PC-3 (cell line): ENCODE results near the gene EFEMP1. TPM values are rescaled to one million over a fixed set of nuclear protein-coding genes. Genes with fewer than 3 reads are reported as not detected.
"Not testable (repeated sequence)": the region's sequence is repeated elsewhere in the genome, so short reads cannot be mapped to it uniquely, and the experiment has no call there.

ENCODE experiments used
- ATAC-seq: fragments of 200-7000 bp; cut with Tn5 transposase; 2 replicates; pipeline ENCODE4 v1.9.1; 2020; ENCODE audit warnings: mild to moderate bottlenecking, moderate library complexity
- BruUV-seq: library from RNA; stranded (reverse); fragments of 400-500 nt; replicated peaks from 2 replicates; lab custom pipeline; 2021; lab: Mats Ljungman, UMichigan
- CTCF ChIA-PET: fragments of 300-600 bp; sonication (Branson Sonifier 250); formaldehyde crosslinking; loops from one replicate; lab custom pipeline; 2022; ENCODE audit warnings: antibody characterized with exemption; lab: Charles Lee
- POLR2A ChIA-PET: fragments of 300-600 bp; sonication (Branson Sonifier 250); formaldehyde crosslinking; loops from one replicate; lab custom pipeline; 2022; ENCODE audit warnings: antibody characterized with exemption; ENCODE audit not compliant: unreplicated experiment; lab: Charles Lee
- DNase-seq: peaks from one replicate; pipeline ENCODE4 v3.0.0-alpha.2; 2015
- H2AFZ ChIP-seq: fragments of 300-600 bp; sonication (generic); 2 replicates; pipeline ENCODE4 v1.6.0; 2016; ENCODE audit warnings: antibody characterized with exemption, low read length
- H3F3A ChIP-seq: fragments of 300-600 bp; sonication (generic); one replicate; pipeline ENCODE4 v1.6.0; 2017; ENCODE audit warnings: antibody characterized with exemption, low read length, control low read depth, mild to moderate bottlenecking; ENCODE audit not compliant: unreplicated experiment
- H3K27ac ChIP-seq: fragments of 300-600 bp; sonication (generic); 2 replicates; pipeline ENCODE4 v1.5.1; 2016; ENCODE audit warnings: mild to moderate bottlenecking, low read length
- H3K27me3 ChIP-seq: fragments of 300-600 bp; sonication (generic); 2 replicates; pipeline ENCODE4 v1.6.1; 2016; ENCODE audit warnings: low read length, mixed read lengths
- H3K36me3 ChIP-seq: fragments of 300-600 bp; sonication (generic); 2 replicates; pipeline ENCODE4 v1.6.1; 2016; ENCODE audit warnings: low read depth, mixed run types, low read length, mixed read lengths
- H3K4me1 ChIP-seq: fragments of 300-600 bp; sonication (generic); 2 replicates; pipeline ENCODE4 v1.5.1; 2016; ENCODE audit warnings: low read length; ENCODE audit not compliant: insufficient read depth
- H3K4me2 ChIP-seq: fragments of 300-600 bp; sonication (generic); 2 replicates; pipeline ENCODE4 v1.6.0; 2016; ENCODE audit warnings: low read length
- H3K4me3 ChIP-seq: fragments of 300-600 bp; sonication (generic); 2 replicates; pipeline ENCODE4 v1.5.1; 2016; ENCODE audit warnings: mild to moderate bottlenecking, low read length, mixed read lengths
- H3K79me2 ChIP-seq: fragments of 300-600 bp; sonication (generic); 2 replicates; pipeline ENCODE4 v1.6.1; 2017; ENCODE audit warnings: low read length, mixed read lengths
- H3K9ac ChIP-seq: fragments of 300-600 bp; sonication (generic); 2 replicates; pipeline ENCODE4 v1.6.0; 2016; ENCODE audit warnings: mild to moderate bottlenecking, low read length
- H3K9me2 ChIP-seq: fragments of 300-600 bp; sonication (generic); replicated peaks from 2 replicates; pipeline ENCODE4 v1.6.1; 2016; ENCODE audit warnings: mixed run types, low read length, mixed read lengths
- H3K9me3 ChIP-seq: fragments of 300-600 bp; sonication (generic); 2 replicates; pipeline ENCODE4 v1.6.1; 2016; ENCODE audit warnings: low read length, mixed read lengths
- H4K20me1 ChIP-seq: fragments of 300-600 bp; sonication (generic); 2 replicates; pipeline ENCODE4 v1.6.1; 2016; ENCODE audit warnings: low read length, mixed read lengths
- EZH2 ChIP-seq: fragments of 300-600 bp; sonication (generic); IDR thresholded peaks from one replicate; pipeline ENCODE4 v1.6.1; 2017; ENCODE audit warnings: antibody characterized with exemption, mild to moderate bottlenecking, low read length; ENCODE audit not compliant: unreplicated experiment
- EZH2phosphoT487 ChIP-seq: fragments of 300-600 bp; sonication (generic); IDR thresholded peaks from 2 replicates; pipeline ENCODE4 v1.6.1; 2018; ENCODE audit warnings: mild to moderate bottlenecking, antibody characterized with exemption, low read length, borderline replicate concordance
- intact Hi-C: fragments of 100-400 bp; cut with micrococcal nuclease; formaldehyde crosslinking; loops from 2 replicates; pipeline ENCODE4 v1.9.0; 2023
- total RNA-seq: library from RNA; depleted of rRNA; stranded (reverse); fragments of >200 nt; gene quantifications from 2 replicates; pipeline ENCODE4 v1.2.3, GENCODE V29; 2014
- TF ChIP-seq, protein P1 (sequence below): fragments of 300-600 bp; sonication (generic); conservative IDR thresholded peaks from 2 replicates; pipeline ENCODE4 v1.5.1; 2017; ENCODE audit warnings: antibody characterized with exemption, low read depth, mild to moderate bottlenecking, low read length

EFEMP1 gene
- total RNA-seq, 1 experiment from 2014 or later = 59.6 TPM

GRCh38 chr2:55838653-55839052, 84.9 kb downstream of the EFEMP1 start:
- no peak for TF ChIP-seq EZH2
- no peak for TF ChIP-seq EZH2phosphoT487
- TF ChIP-seq, protein P1, sequence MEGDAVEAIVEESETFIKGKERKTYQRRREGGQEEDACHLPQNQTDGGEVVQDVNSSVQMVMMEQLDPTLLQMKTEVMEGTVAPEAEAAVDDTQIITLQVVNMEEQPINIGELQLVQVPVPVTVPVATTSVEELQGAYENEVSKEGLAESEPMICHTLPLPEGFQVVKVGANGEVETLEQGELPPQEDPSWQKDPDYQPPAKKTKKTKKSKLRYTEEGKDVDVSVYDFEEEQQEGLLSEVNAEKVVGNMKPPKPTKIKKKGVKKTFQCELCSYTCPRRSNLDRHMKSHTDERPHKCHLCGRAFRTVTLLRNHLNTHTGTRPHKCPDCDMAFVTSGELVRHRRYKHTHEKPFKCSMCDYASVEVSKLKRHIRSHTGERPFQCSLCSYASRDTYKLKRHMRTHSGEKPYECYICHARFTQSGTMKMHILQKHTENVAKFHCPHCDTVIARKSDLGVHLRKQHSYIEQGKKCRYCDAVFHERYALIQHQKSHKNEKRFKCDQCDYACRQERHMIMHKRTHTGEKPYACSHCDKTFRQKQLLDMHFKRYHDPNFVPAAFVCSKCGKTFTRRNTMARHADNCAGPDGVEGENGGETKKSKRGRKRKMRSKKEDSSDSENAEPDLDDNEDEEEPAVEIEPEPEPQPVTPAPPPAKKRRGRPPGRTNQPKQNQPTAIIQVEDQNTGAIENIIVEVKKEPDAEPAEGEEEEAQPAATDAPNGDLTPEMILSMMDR = no peak
- Histone ChIP-seq H3K9ac (peak overlapping the region; percentile 19; the same call in 1 of the 2 replicates), H3F3A (peaks cover 7% of the 10 kb centered on the region), H3K27ac (peak overlapping the region; percentile 79), H3K79me2 (no peaks in the 10 kb centered on the region), H3K27me3 (no peaks in the 10 kb centered on the region), H3K9me3 (no peaks in the 10 kb centered on the region), H3K4me2 (peak overlapping the region; percentile 86), H3K4me1 (peaks cover 48% of the 10 kb centered on the region), H2AFZ (peak overlapping the region; percentile 21; the same call in 1 of the 2 replicates), H4K20me1 (no peaks in the 10 kb centered on the region), H3K9me2 (no peaks in the 10 kb centered on the region), H3K36me3 (no peaks in the 10 kb centered on the region), H3K4me3 (peak overlapping the region; percentile 51)
- POLR2A ChIA-PET = interaction anchor here (0.7 kb wide), 1 partner anchor 46 kb away, joined by 4 read pairs; no protein-coding TSS in a partner anchor
- CTCF ChIA-PET = no interaction called here
- peak; percentile 10 for DNase-seq
- ATAC-seq = peak; percentile 6; the same call in 1 of the 2 replicates
- intact Hi-C loops = loop anchor here (1.0 kb wide), 1 partner anchor 59 kb away; no protein-coding TSS in a partner anchor
- BruUV-seq = no TSS peak

DNA sequence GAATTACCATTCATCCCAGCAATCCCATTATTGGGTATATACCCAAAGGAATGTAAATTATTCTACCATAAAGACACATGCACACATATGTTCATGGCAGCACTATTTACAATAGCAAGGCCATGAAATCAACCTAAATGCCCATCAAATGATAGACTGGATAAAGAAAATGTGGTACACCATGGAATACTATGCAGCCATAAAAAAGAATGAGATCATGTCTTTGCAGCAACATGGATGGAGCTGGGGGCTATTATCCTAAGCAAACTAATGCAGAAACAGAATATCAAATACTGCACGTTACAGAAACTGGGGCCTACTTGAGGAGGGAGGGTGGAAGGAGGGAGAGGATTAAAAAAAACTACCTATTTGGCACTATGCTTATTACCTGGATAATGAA, 85.5 kb downstream of the EFEMP1 start:
- H3K36me3 ChIP-seq, H3K9me3 ChIP-seq, H3K27me3 ChIP-seq, ATAC-seq, H3F3A ChIP-seq, intact Hi-C loops, CTCF ChIA-PET, H2AFZ ChIP-seq, H3K79me2 ChIP-seq, H4K20me1 ChIP-seq, H3K9ac ChIP-seq, H3K9me2 ChIP-seq, DNase-seq, H3K4me3 ChIP-seq, BruUV-seq, POLR2A ChIA-PET: not testable (repeated sequence)
- H3K4me1 ChIP-seq = peaks cover 43% of the 10 kb centered on the region
- peak overlapping the region; percentile 86; the same call in 1 of the 2 replicates for H3K4me2 ChIP-seq
- peak overlapping the region; percentile 79 for H3K27ac ChIP-seq

DNA sequence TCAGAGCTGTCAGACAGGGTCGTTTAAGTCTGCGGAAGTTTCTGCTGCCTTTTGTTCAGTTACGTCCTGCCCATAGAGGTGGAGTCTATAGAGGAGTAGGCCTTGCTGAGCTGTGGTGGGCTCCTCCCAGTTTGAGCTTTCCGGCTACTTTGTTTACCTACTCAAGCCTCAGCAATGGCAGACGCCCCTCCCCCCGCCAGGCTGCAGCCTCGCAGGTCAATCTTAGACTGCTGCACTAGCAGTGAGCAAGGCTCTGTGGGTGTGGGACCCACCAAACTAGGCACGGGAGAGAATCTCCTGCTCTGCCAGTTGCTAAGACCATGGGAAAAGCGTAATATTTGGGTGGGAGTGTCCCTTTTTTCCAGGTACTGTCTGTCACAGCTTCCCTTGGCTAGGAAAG, 86.5 kb downstream of the EFEMP1 start:
- intact Hi-C loops = no loop called here
- H3K4me3 ChIP-seq = no peak overlapping the region
- BruUV-seq = no TSS peak
- TF ChIP-seq EZH2 = no peak
- TF ChIP-seq, protein P1 = no peak
- TF ChIP-seq EZH2phosphoT487 = no peak
- no peaks in the 10 kb centered on the region for H3K9me3 ChIP-seq
- CTCF ChIA-PET = no interaction called here
- DNase-seq = no peak
- no peaks in the 10 kb centered on the region for H3K36me3 ChIP-seq
- no peak for ATAC-seq
- H3K9ac ChIP-seq = no peak overlapping the region
- no peaks in the 10 kb centered on the region for H3K27me3 ChIP-seq
- H2AFZ ChIP-seq = no peak overlapping the region
- peaks cover 33% of the 10 kb centered on the region for H3K4me1 ChIP-seq
- H3K79me2 ChIP-seq = no peaks in the 10 kb centered on the region
- no peak overlapping the region for H3K4me2 ChIP-seq
- H3F3A ChIP-seq = peaks cover 4% of the 10 kb centered on the region
- H4K20me1 ChIP-seq = no peaks in the 10 kb centered on the region
- H3K27ac ChIP-seq = no peak overlapping the region
- no peaks in the 10 kb centered on the region for H3K9me2 ChIP-seq
- POLR2A ChIA-PET = no interaction called here

DNA sequence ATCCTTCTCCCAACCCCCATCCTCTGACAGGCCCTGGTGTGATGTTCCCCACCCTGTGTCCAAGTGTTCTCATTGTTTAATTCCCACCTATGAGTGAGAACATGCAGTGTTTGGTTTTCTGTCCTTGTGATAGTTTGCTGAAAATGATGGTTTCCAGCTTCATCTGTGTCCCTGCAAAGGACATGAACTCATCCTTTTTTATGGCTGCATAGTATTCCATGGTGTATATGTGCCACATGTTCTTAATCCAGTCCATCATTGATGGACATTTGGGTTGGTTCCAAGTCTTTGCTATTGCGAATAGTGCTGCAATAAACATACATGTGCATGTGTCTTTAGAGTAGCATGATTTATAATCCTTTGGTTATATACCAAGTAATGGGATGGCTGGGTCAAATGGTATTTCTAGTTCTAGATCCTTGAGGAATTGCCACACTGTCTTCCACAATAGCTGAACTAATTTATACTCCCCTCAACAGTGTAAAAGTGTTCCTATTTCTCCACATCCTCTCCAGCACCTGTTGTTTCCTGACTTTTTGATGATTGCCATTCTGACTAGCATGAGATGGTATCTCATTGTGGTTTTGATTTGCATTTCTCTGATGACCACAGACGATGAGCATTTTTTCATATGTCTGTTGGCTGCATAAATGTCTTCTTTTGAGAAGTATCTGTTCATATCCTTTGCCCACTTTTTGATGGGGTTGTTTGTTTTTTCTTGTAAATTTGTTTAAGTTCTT, 91.7 kb downstream of the EFEMP1 start:
- CTCF ChIA-PET, POLR2A ChIA-PET, H2AFZ ChIP-seq, ATAC-seq, intact Hi-C loops, DNase-seq, H3K27ac ChIP-seq, H3K4me2 ChIP-seq, H3K79me2 ChIP-seq, H3K36me3 ChIP-seq, H3F3A ChIP-seq, H3K4me3 ChIP-seq, H3K9me3 ChIP-seq, H3K9me2 ChIP-seq, H4K20me1 ChIP-seq, H3K9ac ChIP-seq, H3K27me3 ChIP-seq, BruUV-seq: not testable (repeated sequence)
- H3K4me1 ChIP-seq = peaks cover 14% of the 10 kb centered on the region
